Chondrocyte (in vitro differentiated cells): ENCODE data around the gene SLC5A11. TPM values are rescaled to one million over a fixed set of nuclear protein-coding genes. Genes with fewer than 3 reads are reported as not detected.
"Not testable (repeated sequence)": the region's sequence is repeated elsewhere in the genome, so short reads cannot be mapped to it uniquely, and the experiment has no call there.

Source experiments
- DNase-seq: peaks from one replicate; pipeline ENCODE4 v3.0.0; 2021; ENCODE audit warnings: mixed read lengths, low spot score
- H3K27ac Mint-ChIP-seq: one replicate; pipeline ENCODE4 v1.8.0; 2021; ENCODE audit warnings: mild to moderate bottlenecking, moderate library complexity, mixed read lengths; ENCODE audit not compliant: unreplicated experiment
- H3K27me3 Mint-ChIP-seq: 2 replicates; pipeline ENCODE4 v1.8.0; 2021; ENCODE audit warnings: low read depth, mixed read lengths
- H3K36me3 Mint-ChIP-seq: 2 replicates; pipeline ENCODE4 v1.8.0; 2021; ENCODE audit warnings: low read depth, mixed read lengths
- H3K4me1 Mint-ChIP-seq: 2 replicates; pipeline ENCODE4 v1.8.0; 2021; ENCODE audit warnings: low read depth, mild to moderate bottlenecking, mixed read lengths
- H3K4me3 Mint-ChIP-seq: one replicate; pipeline ENCODE4 v1.8.0; 2021; ENCODE audit warnings: mild to moderate bottlenecking, moderate library complexity, mixed read lengths; ENCODE audit not compliant: unreplicated experiment
- H3K9me3 Mint-ChIP-seq: 2 replicates; pipeline ENCODE4 v1.8.0; 2021; ENCODE audit warnings: low read depth, mixed read lengths
- total RNA-seq: library from RNA; stranded (reverse); gene quantifications from 3 replicates; pipeline ENCODE4 v1.2.1, GENCODE V29; 2021
- TF ChIP-seq, protein P1 (sequence below): fragments of 200-600 bp; sonication (generic); IDR thresholded peaks from 2 replicates; pipeline ENCODE4 v1.5.0; 2021; ENCODE audit warnings: antibody characterized with exemption, mild to moderate bottlenecking, moderate library complexity

SLC5A11 gene
- total RNA-seq, 1 donor from 2014 or later = not detected

DNA sequence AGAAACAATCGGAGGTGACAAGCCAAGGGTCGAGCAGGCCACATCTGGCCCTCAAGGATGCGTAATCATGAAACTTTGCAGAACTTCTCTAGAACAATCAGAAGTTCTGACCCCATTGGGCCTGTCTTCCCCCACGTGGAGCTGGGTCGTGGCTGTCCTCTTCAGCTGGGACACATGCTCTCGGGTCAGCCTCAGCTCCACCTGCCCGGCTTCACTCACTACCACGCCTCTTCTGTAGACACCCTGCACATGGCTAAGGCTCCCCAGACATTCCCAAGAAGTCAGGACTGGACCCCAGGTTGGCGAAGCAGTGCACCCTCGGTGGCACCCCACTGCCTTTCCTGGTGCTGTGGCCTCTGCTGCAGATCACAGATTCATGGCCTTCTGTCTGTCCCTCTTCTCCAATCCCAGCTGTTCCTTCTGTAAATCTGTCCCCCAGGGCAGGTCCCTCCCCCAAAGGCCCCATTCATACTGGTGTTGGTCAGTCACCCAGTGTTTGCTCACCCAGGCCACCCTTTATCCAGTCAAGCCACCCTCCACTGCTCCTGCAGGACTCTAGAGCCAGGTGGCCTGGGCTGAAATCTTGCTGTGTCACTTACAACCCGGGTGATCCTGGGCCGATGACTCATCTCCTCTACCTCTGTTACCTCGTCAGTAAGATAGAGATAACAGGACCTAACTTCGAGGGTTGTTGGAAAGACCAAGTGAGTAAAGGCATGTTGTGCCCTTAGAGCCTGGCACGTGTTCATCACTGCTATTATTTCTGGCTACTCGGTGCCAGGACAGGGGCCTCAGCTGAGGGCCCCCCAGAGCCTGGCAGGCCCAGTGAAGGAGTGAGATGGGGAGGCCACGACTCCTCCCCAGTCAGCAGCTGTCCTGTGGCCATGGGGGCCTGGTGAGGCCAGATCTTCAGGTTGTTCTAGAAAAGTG, 1.4 kb upstream of the SLC5A11 start:
- peaks cover 1% of the 10 kb centered on the region for H3K27me3 Mint-ChIP-seq
- H3K4me1 Mint-ChIP-seq = peaks cover 9% of the 10 kb centered on the region
- no peak overlapping the region for H3K27ac Mint-ChIP-seq
- no peak overlapping the region for H3K4me3 Mint-ChIP-seq
- DNase-seq = no peak
- TF ChIP-seq, protein P1, sequence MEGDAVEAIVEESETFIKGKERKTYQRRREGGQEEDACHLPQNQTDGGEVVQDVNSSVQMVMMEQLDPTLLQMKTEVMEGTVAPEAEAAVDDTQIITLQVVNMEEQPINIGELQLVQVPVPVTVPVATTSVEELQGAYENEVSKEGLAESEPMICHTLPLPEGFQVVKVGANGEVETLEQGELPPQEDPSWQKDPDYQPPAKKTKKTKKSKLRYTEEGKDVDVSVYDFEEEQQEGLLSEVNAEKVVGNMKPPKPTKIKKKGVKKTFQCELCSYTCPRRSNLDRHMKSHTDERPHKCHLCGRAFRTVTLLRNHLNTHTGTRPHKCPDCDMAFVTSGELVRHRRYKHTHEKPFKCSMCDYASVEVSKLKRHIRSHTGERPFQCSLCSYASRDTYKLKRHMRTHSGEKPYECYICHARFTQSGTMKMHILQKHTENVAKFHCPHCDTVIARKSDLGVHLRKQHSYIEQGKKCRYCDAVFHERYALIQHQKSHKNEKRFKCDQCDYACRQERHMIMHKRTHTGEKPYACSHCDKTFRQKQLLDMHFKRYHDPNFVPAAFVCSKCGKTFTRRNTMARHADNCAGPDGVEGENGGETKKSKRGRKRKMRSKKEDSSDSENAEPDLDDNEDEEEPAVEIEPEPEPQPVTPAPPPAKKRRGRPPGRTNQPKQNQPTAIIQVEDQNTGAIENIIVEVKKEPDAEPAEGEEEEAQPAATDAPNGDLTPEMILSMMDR = no peak
- no peaks in the 10 kb centered on the region for H3K36me3 Mint-ChIP-seq
- H3K9me3 Mint-ChIP-seq = no peaks in the 10 kb centered on the region

DNA sequence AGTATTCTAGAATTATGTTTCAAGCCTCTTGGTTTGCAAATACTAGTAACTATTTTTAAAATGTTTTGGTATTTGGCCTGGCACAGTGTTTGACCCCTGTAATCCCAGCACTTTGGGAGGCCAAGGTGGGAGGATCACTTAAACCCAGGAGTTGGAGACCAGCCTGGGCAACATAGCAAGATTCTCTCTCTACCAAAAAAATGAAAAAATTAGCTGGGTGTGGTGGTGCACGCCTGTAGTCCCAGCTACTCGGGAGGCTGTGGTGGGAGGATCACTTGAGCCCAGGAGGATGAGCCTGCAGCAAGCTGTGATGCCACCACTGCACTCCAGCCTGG, 765 bp upstream of the SLC5A11 start:
- H3K27me3 Mint-ChIP-seq, H3K9me3 Mint-ChIP-seq, DNase-seq, H3K36me3 Mint-ChIP-seq, H3K27ac Mint-ChIP-seq, H3K4me3 Mint-ChIP-seq, H3K4me1 Mint-ChIP-seq: not testable (repeated sequence)

DNA sequence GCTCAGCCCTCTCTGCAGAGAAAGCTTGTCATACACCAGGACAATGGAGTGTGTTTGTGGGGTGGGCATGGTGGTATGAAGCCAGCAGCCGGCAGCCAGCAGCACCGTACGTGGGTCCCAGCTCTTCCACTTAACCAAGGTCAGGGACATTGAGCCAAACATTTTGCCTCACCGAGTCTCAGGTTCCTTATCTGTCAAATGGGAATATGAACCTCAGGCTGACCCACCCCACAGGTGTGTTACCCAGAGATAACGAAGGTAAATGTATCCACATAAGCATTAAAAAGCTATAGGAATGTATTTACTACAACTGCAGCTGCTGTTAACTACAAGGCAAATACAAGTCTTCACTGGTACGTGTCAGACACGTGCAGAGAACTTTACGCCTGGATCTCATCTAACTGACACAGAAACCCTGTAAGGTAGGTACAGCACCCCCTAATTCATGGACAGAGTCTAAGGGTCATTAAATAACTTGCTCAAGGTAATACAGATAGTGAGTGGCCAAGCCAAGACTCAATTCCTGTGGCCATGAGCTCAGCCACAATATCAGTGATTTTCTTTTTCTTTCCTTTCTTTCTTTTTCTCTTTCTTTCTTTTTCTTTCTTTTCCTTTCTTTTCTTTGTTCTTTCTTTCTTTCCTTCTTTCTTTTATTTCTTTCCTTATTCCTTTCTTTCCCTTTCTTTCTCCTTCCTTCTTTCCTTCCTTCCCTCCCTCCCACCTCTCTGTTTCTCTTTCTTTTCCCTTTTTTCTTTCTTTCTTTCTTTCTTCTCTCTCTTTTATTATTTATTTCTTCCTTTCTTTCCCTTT, 990 bp downstream of the SLC5A11 start:
- H3K27ac Mint-ChIP-seq = no peak overlapping the region
- H3K36me3 Mint-ChIP-seq = no peaks in the 10 kb centered on the region
- no peaks in the 10 kb centered on the region for H3K9me3 Mint-ChIP-seq
- H3K4me3 Mint-ChIP-seq = no peak overlapping the region
- DNase-seq = no peak
- H3K27me3 Mint-ChIP-seq = peaks cover 1% of the 10 kb centered on the region
- H3K4me1 Mint-ChIP-seq = peaks cover 9% of the 10 kb centered on the region
- TF ChIP-seq, protein P1 = no peak

DNA sequence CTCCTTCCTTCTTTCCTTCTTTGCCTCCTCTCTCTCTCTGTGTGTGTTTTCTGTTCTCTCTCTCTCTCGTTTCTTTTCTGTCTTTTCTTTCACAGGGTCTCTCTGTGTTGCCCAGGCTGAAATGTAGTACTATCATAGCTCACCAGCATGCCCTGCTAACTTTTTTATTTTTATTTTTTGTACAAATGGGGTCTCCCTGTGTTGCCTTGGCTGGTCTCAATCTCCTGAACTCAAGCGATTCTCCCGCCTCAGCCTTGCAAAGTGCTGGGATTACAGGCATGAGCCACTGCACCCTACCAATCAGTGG, 1.5 kb downstream of the SLC5A11 start:
- H3K27ac Mint-ChIP-seq = no peak overlapping the region
- TF ChIP-seq, protein P1 = no peak
- peaks cover 9% of the 10 kb centered on the region for H3K4me1 Mint-ChIP-seq
- H3K36me3 Mint-ChIP-seq = no peaks in the 10 kb centered on the region
- no peak for DNase-seq
- peaks cover 1% of the 10 kb centered on the region for H3K27me3 Mint-ChIP-seq
- H3K4me3 Mint-ChIP-seq = no peak overlapping the region
- H3K9me3 Mint-ChIP-seq = no peaks in the 10 kb centered on the region

DNA sequence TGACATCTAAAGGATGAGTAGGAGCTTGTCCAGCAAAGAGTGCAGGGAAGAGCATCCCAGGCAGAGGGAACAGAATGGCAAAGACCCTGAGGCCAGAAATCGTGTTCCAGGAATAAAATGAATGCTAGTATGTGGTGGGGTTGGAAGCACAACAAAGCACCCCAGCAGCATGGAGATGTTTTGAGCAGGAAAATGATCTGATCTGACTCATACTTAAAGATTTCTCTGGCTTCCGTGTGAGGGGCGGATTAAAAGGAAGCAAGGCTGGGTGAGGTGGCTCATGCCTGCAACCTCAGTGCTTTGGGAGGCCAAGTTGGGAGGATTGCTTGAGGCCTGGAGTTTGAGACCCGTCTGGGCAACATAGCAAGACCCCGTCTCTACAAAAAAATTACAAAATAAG, 2.3 kb downstream of the SLC5A11 start:
- Mint-ChIP-seq H3K36me3 (no peaks in the 10 kb centered on the region), H3K27me3 (peaks cover 1% of the 10 kb centered on the region), H3K27ac (no peak overlapping the region), H3K4me1 (peaks cover 9% of the 10 kb centered on the region), H3K9me3 (no peaks in the 10 kb centered on the region), H3K4me3 (no peak overlapping the region)
- TF ChIP-seq, protein P1 = no peak
- no peak for DNase-seq
